Measurements from ENCODE around the gene CNPPD1. TPM values are rescaled to one million over a fixed set of nuclear protein-coding genes. Genes with fewer than 3 reads are reported as not detected.

CNPPD1 gene
- total and polyA plus RNA-seq, 2 of the 8 experiments (the other 6 are each of a cell fraction or from before 2014, with no cell fraction given): 32.9 to 35.9 TPM

GRCh38 chr2:219133976-219134375 lies 42.7 kb downstream of the CNPPD1 start (continued):
- TF ChIP-seq EP300 (IDR thresholded peaks at IDR 0.05; ENCODE audit: borderline replicate concordance in 1 of 2, low read depth in 2 of 2, low read length in 2 of 2): no peak
- TF ChIP-seq, protein P1, sequence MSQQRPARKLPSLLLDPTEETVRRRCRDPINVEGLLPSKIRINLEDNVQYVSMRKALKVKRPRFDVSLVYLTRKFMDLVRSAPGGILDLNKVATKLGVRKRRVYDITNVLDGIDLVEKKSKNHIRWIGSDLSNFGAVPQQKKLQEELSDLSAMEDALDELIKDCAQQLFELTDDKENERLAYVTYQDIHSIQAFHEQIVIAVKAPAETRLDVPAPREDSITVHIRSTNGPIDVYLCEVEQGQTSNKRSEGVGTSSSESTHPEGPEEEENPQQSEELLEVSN (IDR thresholded peaks at IDR 0.05): no peak
- no peak for TF ChIP-seq SAP30 (IDR thresholded peaks at IDR 0.05; ENCODE audit: insufficient read depth, insufficient replicate concordance, low read length)
- TF ChIP-seq POLR2A (IDR thresholded peaks at IDR 0.05; ENCODE audit: control extremely low read depth in 1 of 2, low read depth in 2 of 2, low read length in 2 of 2): no peak
- no peak for TF ChIP-seq TAF1 (IDR thresholded peaks at IDR 0.05; ENCODE audit: low read depth, low read length)
- TF ChIP-seq SIN3A (conservative IDR thresholded peaks at IDR 0.05 in 1 of 2, IDR thresholded peaks at IDR 0.05 in 1 of 2; ENCODE audit: low read depth in 1 of 2, low read length in 2 of 2): no peak

Data from H1 (cell line).